ENCODE data around the gene AP2A2.

The AP2A2 gene

GRCh38 chr11:1047595-1048156 lies 122.0 kb downstream of the AP2A2 start:
- DNase-seq = no peak

- DNase-seq = no peak
These were observed 122.9 kb downstream of the AP2A2 start for GRCh38 chr11:1048375-1049070.

GRCh38 chr11:1049071-1049405 lies 123.4 kb downstream of the AP2A2 start:
- no peak for DNase-seq

DNA sequence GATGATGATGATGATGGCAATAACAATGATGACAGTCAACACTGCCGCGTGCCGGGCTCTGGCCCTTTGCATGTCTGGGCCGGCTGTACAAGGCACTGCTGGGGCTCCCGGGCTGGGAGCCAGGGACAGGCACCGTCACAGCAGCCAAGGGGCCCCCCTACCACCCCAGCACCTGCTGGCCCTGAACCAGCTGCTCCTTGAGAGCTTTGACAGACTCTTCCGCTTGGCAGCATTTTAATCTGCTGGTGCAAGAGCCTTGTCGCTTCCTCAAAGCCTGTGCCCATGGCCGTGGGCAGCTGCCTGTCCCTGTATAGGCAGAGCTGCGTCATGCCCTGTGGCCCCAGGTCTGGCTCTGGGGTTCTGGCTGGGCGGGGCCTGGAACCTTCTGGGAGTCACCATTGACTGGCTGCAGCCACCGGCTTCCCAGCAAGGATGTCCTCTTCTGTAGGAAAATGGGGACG lies 123.8 kb downstream of the AP2A2 start:
- DNase-seq = no peak

DNA sequence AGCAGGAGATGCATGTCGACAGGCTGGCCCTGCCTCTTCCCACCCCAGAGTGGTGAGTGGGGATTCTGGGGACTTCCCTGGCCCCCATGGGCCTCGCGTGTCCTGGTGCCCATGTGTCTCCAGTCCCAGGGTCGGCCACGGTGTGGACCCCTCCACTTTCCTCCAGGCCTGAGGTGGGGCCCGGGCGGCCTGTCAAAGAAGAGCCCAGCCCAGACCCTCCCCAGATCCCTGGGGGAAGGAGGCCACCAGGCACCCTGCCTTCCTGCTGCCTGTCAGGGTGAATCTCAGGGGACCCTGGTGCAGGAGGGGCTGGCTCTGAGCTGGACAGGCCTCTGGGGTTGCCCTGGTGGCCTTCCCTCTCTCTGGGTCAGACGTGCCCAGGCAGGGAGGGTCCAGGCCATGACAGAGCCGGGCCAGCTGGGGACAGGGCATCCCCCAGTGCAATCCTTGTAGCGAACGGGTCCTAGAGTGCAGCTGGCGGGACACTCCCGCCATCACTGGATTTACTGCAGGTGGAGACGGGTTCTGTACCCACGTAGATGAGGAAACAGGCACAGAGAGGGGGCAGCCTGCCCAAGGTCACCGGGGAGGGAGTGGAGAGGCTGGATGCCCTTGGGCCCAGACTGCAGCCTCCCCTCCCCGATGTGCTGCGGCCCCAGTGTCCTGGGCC lies 124.4 kb downstream of the AP2A2 start:
- DNase-seq = no peak

DNA sequence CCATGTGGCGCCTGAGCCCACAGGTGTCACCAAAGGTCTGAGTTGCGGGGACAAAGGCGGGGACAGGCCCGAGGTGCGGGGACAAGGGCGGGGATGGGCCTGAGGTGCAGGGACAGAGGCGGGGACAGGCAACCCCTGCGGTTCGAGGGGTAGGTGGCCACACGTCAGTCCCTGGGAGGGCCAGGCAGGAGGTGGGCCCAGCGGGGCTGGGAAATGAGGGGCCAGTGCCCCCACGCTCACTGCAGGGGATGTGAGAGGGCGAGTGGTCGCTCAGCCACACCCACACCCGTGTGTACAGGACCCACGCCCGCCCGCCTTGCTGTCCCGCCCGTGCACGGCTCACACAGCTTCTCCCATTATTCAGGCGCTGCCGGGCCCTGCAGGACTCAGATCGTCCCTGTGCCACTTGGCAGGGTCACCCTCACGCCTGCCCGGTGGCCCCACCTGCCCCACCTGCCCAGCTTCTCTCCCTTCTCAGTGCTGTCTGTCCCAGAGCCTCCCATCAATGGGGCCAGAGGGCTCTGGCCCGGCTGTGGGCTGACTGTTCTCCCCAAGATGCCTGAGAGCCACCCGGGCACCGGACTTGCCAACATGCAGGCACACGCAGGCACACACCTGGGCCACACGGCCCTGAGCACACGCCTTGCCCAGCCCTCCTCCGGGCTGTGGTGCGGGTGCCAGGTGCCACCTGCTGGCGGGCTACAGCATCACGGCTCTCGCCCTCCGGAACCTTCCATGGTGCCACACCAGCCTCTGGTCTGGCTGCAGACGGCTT lies 125.1 kb downstream of the AP2A2 start:
- DNase-seq = no peak

GRCh38 chr11:1051356-1052132 lies 125.9 kb downstream of the AP2A2 start:
- DNase-seq = no peak

DNA sequence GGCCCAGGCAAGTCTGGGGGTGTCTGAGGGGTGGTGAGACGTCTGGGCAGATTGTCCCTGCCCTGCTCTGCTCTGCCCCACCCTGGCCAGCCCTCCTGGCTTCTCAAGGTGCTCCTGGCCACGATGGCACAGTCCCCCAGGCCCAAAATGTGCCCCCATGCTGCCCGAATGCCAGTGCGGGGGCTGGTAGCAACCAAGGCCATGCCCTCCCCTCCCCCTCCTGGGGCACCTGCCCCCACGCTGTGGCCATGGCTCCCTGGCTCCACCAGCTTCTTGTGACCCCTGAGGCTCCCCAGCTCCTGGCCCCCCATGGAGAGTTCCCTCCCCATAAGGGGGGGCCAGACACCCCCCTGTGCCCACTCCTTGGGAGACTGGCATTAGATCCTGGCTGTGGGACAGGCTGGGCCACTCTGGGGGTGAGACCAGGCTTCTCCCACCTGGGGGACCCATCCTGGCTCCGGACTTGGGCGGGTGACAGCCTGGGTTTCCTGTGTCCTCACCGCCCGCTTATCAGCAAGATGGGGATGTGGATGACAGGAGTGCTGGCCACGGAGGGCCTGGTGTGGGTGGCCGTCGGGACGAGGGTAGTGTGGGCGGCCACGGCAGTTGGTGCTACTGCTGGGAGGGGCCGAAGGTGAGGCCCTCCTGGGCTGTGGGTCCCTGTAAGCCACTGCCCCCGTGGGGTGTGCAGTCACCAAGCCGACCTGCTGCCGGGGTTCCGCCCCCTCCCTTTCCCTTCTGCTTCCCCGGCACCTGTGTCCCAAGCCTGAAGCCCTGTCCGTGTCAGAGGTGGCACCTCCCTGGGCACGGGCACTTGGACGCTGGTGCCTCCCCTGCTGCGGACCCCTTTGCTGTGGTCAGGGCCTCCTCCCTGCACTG lies 126.7 kb downstream of the AP2A2 start:
- DNase-seq = no peak

DNA sequence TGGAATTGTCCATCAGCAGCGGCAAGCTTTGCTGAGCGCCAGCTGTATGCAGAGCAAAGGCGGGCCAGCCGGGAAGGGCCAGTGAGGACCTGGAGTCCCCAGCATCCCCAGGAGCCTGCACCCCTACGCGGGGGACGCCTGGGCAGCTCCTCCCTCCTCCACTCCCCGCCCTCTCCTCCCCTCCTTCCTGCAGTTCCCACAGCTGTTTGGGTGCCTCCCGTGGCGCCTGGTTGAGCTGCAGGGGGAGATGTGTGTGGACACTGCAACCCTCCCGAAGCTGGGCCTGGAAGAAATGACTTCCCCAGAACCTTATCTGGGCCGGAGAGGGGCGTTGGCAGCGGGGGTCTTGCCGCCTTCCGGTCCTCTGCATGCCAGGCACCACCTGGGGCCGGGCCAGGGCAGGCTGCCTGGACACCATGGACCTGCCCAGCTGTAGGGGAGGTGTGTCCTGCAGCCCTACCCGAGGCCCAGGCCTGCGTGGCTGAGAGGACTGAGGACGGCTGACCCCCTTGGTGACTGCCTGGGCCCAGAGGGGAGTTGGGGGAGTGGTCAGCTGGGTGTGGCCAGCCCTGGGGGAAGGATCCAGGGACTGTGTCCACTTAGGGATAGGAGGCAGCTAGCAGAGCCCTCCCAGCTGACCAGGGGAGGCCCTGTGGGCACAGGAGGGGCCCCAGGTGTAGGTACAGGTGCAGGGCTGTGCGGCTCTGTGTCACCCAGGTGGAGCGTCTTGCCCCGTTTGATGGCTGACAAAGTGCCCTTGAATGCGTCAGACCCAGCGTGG lies 127.6 kb downstream of the AP2A2 start:
- no peak for DNase-seq

- no peak for DNase-seq
These were observed 128.8 kb downstream of the AP2A2 start for GRCh38 chr11:1054143-1055108.

- no peak for DNase-seq
These were observed 129.5 kb downstream of the AP2A2 start for GRCh38 chr11:1055109-1055703.

DNA sequence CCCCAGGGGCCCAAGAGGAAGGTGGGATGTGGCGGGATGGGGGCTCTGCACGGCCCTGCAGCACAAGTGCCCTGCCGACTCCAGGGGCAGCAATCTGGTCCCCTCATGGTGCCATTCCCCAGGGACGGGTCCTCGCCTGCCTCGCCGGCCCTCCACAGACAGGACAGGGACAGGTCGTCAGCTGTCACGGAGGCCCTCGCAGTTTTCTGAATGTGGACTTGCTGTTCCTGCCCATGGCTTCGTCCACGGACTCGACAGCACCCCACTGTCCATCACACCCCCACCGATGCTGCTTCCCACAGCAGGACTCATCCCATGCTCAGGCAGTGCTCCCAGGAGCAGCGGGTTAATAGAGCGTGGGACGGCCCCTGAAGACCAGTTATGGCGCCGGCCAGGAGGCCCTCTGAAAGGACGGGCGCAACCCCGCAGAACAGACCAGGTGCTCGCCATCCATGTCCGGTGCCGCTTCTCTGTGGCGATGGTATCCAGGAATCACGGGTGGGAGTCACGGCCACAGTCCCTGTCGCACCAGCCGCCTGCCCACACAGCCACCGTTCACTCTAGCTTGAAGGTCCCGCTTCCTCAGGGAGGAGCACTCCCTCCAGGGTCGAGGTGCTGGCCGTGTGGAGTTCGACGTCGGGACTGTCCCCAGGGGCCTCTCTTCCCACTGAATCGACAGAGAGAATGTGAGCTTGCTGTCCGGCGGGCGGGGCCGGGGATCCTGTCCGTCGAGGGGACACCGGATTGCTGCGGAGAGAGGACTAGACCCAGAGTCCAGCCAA lies 130.5 kb downstream of the AP2A2 start:
- no peak for DNase-seq

- no peak for DNase-seq
These were observed 132.1 kb downstream of the AP2A2 start for GRCh38 chr11:1057806-1058205.

DNA sequence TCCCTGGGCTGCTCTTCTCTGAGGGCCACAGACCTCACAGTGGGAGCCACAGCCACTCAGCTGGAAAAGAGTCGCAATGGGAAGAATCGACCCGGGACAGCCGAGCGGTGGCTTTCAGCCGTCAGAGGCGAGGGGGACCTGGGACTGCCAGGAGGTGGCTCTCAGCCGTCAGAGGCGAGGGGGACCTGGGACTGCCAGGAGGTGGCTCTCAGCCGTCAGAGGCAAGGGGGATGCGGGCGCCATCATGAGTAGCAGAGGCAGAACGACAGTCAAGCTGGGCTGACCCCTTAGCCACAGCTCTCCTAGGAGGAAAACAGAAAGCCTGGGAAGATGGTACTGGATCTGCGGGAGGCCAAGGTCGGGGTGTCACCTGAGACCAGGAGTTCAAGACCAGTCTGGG lies 134.1 kb downstream of the AP2A2 start:
- DNase-seq = no peak

GRCh38 chr11:1060410-1060809 lies 134.7 kb downstream of the AP2A2 start:
- DNase-seq = no peak

- DNase-seq = no peak
These were observed 135.4 kb downstream of the AP2A2 start for GRCh38 chr11:1060852-1061616.
